Uterus (tissue), 4 donors: ENCODE measurements around the gene STARD8. TPM values are rescaled to one million over a fixed set of nuclear protein-coding genes. Genes with fewer than 3 reads are reported as not detected.
A peak's percentile ranks its signal among the peaks of the same experiment; 100 is the strongest.

Experiments used
- DNase-seq, 2 donors: peaks; one replicate each; pipeline ENCODE4 v3.0.0-alpha.2; 2019 to 2020
- H3K27ac ChIP-seq, 2 donors: fragments of 200-600 bp; sonication (generic); 1 replicate in 1 of 2; 2 replicates in 1 of 2; pipeline ENCODE4 v1.5.1; 2016 to 2018
- H3K27me3 ChIP-seq, 2 donors: fragments of 200-600 bp; sonication (generic); one replicate each; pipeline ENCODE4 v1.5.1; 2018 to 2019; ENCODE audit warnings: control low read depth in 1 of 2
- H3K36me3 ChIP-seq, 2 donors: fragments of 200-600 bp; sonication (generic); one replicate each; pipeline ENCODE4 v1.5.1; 2019; ENCODE audit warnings: control low read depth in 1 of 2
- H3K4me1 ChIP-seq, 2 donors: fragments of 200-600 bp; sonication (generic); one replicate each; pipeline ENCODE4 v1.5.1; 2018 to 2019; ENCODE audit warnings: control low read depth in 1 of 2
- H3K4me3 ChIP-seq, 2 donors: fragments of 200-600 bp; sonication (generic); 1 replicate in 1 of 2; 2 replicates in 1 of 2; pipeline ENCODE4 v1.5.1; 2018 to 2019; ENCODE audit warnings: mild to moderate bottlenecking in 1 of 2
- H3K9me3 ChIP-seq, 2 donors: fragments of 200-600 bp; sonication (generic); one replicate each; pipeline ENCODE4 v1.5.1; 2019; ENCODE audit warnings: control low read depth in 1 of 2
- CTCF ChIP-seq, 4 experiments: fragments of 200-600 bp in 2 of 4; fragments of 450-650 bp in 2 of 4; sonication (generic) in 2 of 4; IDR thresholded peaks; one replicate each; pipeline ENCODE4 v1.5.1; 2016 to 2019; ENCODE audit warnings: antibody characterized with exemption in 4 of 4, mild to moderate bottlenecking in 2 of 4, moderate library complexity in 1 of 4
- POLR2A ChIP-seq, 2 donors: fragments of 450-650 bp; IDR thresholded peaks; one replicate each; pipeline ENCODE4 v1.6.1; 2016; ENCODE audit warnings: antibody characterized with exemption in 2 of 2, mild to moderate bottlenecking in 1 of 2, moderate library complexity in 1 of 2
- intact Hi-C: fragments of 100-400 bp; cut with DNase I; formaldehyde crosslinking; loops from one replicate; pipeline ENCODE4 v1.15.1; 2023; ENCODE audit warnings: low total_unique reads
- total RNA-seq, 4 donors: library from RNA; depleted of rRNA in 3 of 4; stranded (reverse); fragments of >200 nt in 3 of 4; gene quantifications; one replicate each; pipeline versions ENCODE4 v1.1.0 to v1.2.4, GENCODE V29; 2014 to 2023
- donor health status: DM: yes; HTN: yes; CAD: no.

STARD8 gene
- total RNA-seq, 4 donors from 2014 or later = 10.9 to 25.4 (median 17.2) TPM

DNA sequence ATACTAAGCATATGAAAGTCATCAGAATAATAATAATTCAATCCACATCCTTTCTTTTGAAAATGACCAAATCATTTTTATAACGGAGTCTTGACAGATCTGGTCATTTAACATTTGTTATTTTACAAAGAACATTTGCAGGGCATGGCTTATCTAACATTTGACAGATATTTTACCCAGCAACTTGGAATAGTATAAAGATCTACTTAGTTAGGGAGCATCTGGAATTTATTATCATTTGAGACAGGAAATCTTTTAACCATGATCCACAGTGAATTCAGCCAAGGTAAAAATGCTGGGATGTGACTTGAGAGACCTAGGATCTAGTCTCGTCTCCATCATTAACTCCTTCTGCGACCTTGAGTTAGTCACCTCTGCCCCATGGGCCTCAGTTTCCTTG, 22.4 kb downstream of the STARD8 start:
- DNase-seq = no peak
- Histone ChIP-seq H3K27me3 (no peaks in the 10 kb centered on the region), H3K4me3 (no peak overlapping the region), H3K9me3 (no peaks in the 10 kb centered on the region), H3K4me1 (no peaks in the 10 kb centered on the region), H3K27ac (peak overlapping the region in 1 of 2 donors; percentile 58), H3K36me3 (no peaks in the 10 kb centered on the region)
- no peak for TF ChIP-seq CTCF (IDR thresholded peaks at IDR 0.05)
- no peak for TF ChIP-seq POLR2A (IDR thresholded peaks at IDR 0.05)
- intact Hi-C loops = no loop called here

DNA sequence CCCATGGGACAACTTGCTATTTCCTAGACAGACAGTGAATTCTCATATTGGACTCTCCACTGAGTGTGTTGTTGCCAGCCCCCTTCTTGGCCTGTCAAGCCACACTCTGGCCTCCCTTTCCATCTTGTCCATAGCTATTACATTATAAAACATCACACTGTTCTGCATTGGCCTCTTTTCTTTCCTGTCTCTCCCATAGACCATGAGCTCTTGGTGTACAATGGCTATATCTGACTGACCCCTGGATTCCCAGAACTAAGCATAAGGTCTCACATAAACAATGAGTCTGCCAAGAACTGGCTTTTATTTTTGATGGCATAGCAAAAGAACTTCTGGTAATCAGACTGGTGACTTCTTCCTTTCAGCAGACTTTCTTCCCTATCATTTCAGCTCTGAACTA, 23.8 kb downstream of the STARD8 start:
- Histone ChIP-seq H3K4me1 (no peaks in the 10 kb centered on the region), H3K27ac (peak overlapping the region; percentile 58 to 65), H3K4me3 (no peak overlapping the region), H3K9me3 (no peaks in the 10 kb centered on the region), H3K36me3 (no peaks in the 10 kb centered on the region), H3K27me3 (no peaks in the 10 kb centered on the region)
- no peak for DNase-seq
- intact Hi-C loops = no loop called here
- TF ChIP-seq CTCF (IDR thresholded peaks at IDR 0.05) (no peak), POLR2A (IDR thresholded peaks at IDR 0.05) (no peak)

- intact Hi-C loops = no loop called here
- Histone ChIP-seq H3K4me1 (no peaks in the 10 kb centered on the region), H3K9me3 (no peaks in the 10 kb centered on the region), H3K4me3 (no peak overlapping the region), H3K36me3 (no peaks in the 10 kb centered on the region), H3K27ac (peak overlapping the region; percentile 58 to 65), H3K27me3 (no peaks in the 10 kb centered on the region)
- TF ChIP-seq POLR2A (IDR thresholded peaks at IDR 0.05) = no peak
- TF ChIP-seq CTCF (IDR thresholded peaks at IDR 0.05) = no peak
- peak; percentile 56 to 57 for DNase-seq
Measured at GRCh38 chrX:68672581-68673318, 25.3 kb downstream of the STARD8 start.

DNA sequence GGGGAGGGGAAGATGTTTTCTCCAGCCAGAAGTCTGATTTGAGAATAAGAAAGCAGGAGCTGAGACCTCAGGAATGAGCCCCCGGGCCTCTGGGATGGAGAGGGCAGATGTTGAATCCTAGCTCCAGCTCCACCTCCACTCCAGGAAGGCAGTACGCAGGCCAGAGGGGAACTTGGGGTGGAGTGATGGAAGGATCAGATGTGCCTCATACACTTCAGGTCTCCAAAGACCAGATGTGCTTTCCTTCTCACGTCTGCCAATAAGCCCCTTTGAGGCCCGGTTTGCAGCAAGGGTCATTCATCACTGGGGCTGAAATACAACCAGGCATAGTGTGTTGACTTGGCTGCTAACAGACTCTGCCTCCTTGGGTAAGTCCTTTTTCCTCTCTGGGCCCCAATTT, 28.1 kb downstream of the STARD8 start:
- no peaks in the 10 kb centered on the region for H3K9me3 ChIP-seq
- H3K27me3 ChIP-seq = no peaks in the 10 kb centered on the region
- H3K4me1 ChIP-seq = no peaks in the 10 kb centered on the region
- H3K4me3 ChIP-seq = no peak overlapping the region
- H3K36me3 ChIP-seq = no peaks in the 10 kb centered on the region
- DNase-seq = no peak
- intact Hi-C loops = no loop called here
- no peak overlapping the region for H3K27ac ChIP-seq
- TF ChIP-seq POLR2A (IDR thresholded peaks at IDR 0.05) = no peak
- no peak for TF ChIP-seq CTCF (IDR thresholded peaks at IDR 0.05)

DNA sequence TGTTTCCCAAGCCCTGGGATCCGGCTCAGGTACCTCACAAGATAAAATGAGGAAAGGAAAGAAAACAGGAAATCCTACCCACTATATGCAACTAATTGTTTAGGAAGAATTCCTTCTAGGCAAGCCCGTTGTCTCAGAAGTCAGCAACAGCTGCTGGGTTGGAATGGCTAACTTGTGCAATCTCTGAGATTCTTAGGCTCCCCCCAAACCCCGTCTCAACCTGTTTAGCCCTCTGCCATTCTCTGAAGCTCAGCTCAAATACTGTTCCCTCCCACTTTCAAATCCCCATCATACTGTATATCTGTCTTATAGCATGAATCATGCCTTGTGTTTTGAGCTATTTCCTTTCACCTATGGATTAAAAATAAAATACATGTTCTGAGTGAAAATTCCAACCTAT, 28.9 kb downstream of the STARD8 start:
- TF ChIP-seq POLR2A (IDR thresholded peaks at IDR 0.05) (no peak), CTCF (IDR thresholded peaks at IDR 0.05) (no peak)
- intact Hi-C loops = no loop called here

More for the DNA sequence above, 28.9 kb downstream of the STARD8 start:
- Histone ChIP-seq H3K4me1 (no peaks in the 10 kb centered on the region), H3K9me3 (no peaks in the 10 kb centered on the region), H3K27me3 (no peaks in the 10 kb centered on the region), H3K4me3 (no peak overlapping the region), H3K27ac (no peak overlapping the region), H3K36me3 (no peaks in the 10 kb centered on the region)
- no peak for DNase-seq
